Spleen (tissue), 7 donors: ENCODE measurements around the gene EEF1AKMT3.

Experiments used
- POLR2A ChIP-seq, 3 donors: fragments of 450-650 bp; IDR thresholded peaks; one replicate each; pipeline ENCODE4 v1.5.1; 2017; ENCODE audit warnings: antibody characterized with exemption in 3 of 3, mild to moderate bottlenecking in 1 of 3
- TF ChIP-seq, protein P1 (sequence below), 11 experiments: fragments of 200-600 bp in 7 of 11; fragments of 450-650 bp in 4 of 11; sonication (generic) in 4 of 11; IDR thresholded peaks in 8 of 11; conservative IDR thresholded peaks in 3 of 11; 1 replicate in 7 of 11; 2 replicates in 4 of 11; pipeline versions ENCODE4 v1.4.0 to v1.8.0; 2016 to 2021; ENCODE audit warnings: antibody characterized with exemption in 11 of 11, inconsistent platforms in 4 of 11, mild to moderate bottlenecking in 1 of 11
- donor health status: DM: no; HTN: no; CAD: no; lungs with moderate emphysema.
- donor health status: DM: no; HTN: no; CAD: no.
- donor health status: DM: no; HTN: no; CAD: no.

DNA sequence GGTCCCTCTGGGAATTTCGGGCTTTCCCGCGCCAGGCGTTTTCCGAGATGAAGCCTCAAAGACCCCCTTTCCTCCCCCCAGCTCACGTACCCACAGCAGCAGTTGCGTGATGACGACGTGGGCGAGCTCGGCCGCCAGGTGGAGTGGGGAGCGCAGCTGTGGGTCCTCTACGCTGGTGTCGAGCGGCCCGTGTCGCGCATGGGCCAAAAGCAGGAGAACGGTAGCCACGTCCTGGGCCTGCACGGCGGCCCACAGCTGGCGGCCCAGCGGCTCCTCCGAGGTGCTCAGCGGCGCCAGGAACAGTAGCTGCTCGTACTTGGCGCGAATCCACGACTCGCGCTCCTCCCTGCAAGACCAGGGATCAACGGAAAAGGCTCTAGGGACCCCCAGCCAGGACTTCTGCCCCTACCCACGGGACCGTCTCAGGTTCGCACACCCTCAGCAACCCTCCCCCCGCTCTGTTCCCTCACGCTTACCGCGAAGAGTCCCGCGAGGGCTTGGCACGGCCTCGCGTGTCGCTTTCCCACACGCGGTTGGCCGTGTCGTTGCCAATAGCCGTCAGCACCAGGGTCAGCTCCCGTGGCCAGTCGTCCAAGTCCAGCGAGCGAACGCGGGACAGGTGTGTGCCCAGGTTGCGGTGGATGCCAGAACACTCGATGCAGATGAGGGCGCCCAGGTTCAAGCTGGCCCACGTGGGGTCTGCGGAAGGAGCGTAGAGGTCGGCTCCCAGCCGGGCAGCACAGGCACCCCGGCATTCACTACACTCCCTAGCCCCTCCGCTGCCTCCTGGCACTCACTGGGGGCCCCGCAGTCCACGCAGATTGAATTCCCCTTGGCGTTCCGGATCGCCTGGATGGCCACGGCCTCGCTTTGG is 45.3 kb upstream of the EEF1AKMT3 start:
- TF ChIP-seq, protein P1, sequence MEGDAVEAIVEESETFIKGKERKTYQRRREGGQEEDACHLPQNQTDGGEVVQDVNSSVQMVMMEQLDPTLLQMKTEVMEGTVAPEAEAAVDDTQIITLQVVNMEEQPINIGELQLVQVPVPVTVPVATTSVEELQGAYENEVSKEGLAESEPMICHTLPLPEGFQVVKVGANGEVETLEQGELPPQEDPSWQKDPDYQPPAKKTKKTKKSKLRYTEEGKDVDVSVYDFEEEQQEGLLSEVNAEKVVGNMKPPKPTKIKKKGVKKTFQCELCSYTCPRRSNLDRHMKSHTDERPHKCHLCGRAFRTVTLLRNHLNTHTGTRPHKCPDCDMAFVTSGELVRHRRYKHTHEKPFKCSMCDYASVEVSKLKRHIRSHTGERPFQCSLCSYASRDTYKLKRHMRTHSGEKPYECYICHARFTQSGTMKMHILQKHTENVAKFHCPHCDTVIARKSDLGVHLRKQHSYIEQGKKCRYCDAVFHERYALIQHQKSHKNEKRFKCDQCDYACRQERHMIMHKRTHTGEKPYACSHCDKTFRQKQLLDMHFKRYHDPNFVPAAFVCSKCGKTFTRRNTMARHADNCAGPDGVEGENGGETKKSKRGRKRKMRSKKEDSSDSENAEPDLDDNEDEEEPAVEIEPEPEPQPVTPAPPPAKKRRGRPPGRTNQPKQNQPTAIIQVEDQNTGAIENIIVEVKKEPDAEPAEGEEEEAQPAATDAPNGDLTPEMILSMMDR (IDR thresholded peaks at IDR 0.05 in 8 of 11, conservative IDR thresholded peaks at IDR 0.05 in 3 of 11), result peak in 3 of 11 experiments; percentile 21 to 32 (median 27)
- TF ChIP-seq POLR2A (IDR thresholded peaks at IDR 0.05), result no peak
